Panc1 (cell line): Measurements from ENCODE around the gene ZNF497. TPM values are rescaled to one million over a fixed set of nuclear protein-coding genes. Genes with fewer than 3 reads are reported as not detected.
"Not testable (repeated sequence)": the region's sequence is repeated elsewhere in the genome, so short reads cannot be mapped to it uniquely, and the experiment has no call there.

Source experiments
- ATAC-seq: fragments of 200-7000 bp; cut with Tn5 transposase; 2 replicates; pipeline ENCODE4 v1.9.1; 2020; ENCODE audit warnings: mild to moderate bottlenecking, moderate library complexity
- BruUV-seq: library from RNA; stranded (reverse); fragments of 400-500 nt; replicated peaks from 2 replicates; lab custom pipeline; 2021; lab: Mats Ljungman, UMichigan
- CTCF ChIA-PET: fragments of 300-600 bp; sonication (Branson Sonifier 250); formaldehyde crosslinking; loops from one replicate; lab custom pipeline; 2022; ENCODE audit warnings: antibody characterized with exemption; lab: Charles Lee
- POLR2A ChIA-PET: fragments of 300-600 bp; sonication (Branson Sonifier 250); formaldehyde crosslinking; loops from one replicate; lab custom pipeline; 2022; ENCODE audit warnings: antibody characterized with exemption; lab: Charles Lee
- DNase-seq: peaks from one replicate; pipeline ENCODE4 v3.0.0-alpha.2; 2010; ENCODE audit warnings: low read depth, low spot score
- H3K27ac ChIP-seq: 2 replicates; pipeline ENCODE4 v1.5.1; 2011; ENCODE audit warnings: mild to moderate bottlenecking, low read length, inconsistent platforms
- H3K27me3 ChIP-seq: fragments of 200-500 bp; sonication (Bioruptor generic); 2 replicates; pipeline ENCODE4 v1.6.0; 2014; ENCODE audit warnings: low read length, inconsistent platforms; ENCODE audit not compliant: control insufficient read depth, insufficient read depth
- H3K36me3 ChIP-seq: fragments of 200-500 bp; sonication (Bioruptor generic); 2 replicates; pipeline ENCODE4 v1.5.1; 2014; ENCODE audit warnings: inconsistent platforms, mild to moderate bottlenecking, low read length, moderate library complexity; ENCODE audit not compliant: control insufficient read depth, insufficient read depth
- H3K4me1 ChIP-seq: 2 replicates; pipeline ENCODE4 v1.5.1; 2011; ENCODE audit warnings: inconsistent platforms, mild to moderate bottlenecking, low read length, moderate library complexity; ENCODE audit not compliant: control insufficient read depth, insufficient read depth
- H3K4me3 ChIP-seq, 2 experiments: 2 replicates each; pipeline ENCODE4 v1.5.1; 2011 to 2012; ENCODE audit warnings: low read depth in 2 of 2, low read length in 2 of 2, mild to moderate bottlenecking in 2 of 2, inconsistent platforms in 1 of 2, moderate library complexity in 1 of 2
- H3K9me3 ChIP-seq: fragments of 200-500 bp; sonication (Bioruptor generic); 2 replicates; pipeline ENCODE4 v1.5.1; 2014; ENCODE audit warnings: low read depth, mild to moderate bottlenecking, inconsistent platforms, low read length, moderate library complexity; ENCODE audit not compliant: control insufficient read depth, insufficient read depth
- CTCF ChIP-seq: fragments of 450-650 bp; IDR thresholded peaks from 2 replicates; pipeline ENCODE4 v1.5.1; 2017; ENCODE audit warnings: mild to moderate bottlenecking
- POLR2AphosphoS5 ChIP-seq: IDR thresholded peaks from 2 replicates; pipeline ENCODE4 v1.6.1; 2012; ENCODE audit warnings: mild to moderate bottlenecking, low read depth, low read length, moderate library complexity
- REST ChIP-seq, 2 experiments: IDR thresholded peaks; 2 replicates each; pipeline ENCODE4 v1.6.1; 2011 to 2012; ENCODE audit warnings: low read depth in 2 of 2, control low read depth in 1 of 2, low read length in 1 of 2, mild to moderate bottlenecking in 1 of 2, moderate library complexity in 1 of 2; ENCODE audit not compliant: insufficient read depth in 1 of 2
- SIN3A ChIP-seq: IDR thresholded peaks from 2 replicates; pipeline ENCODE4 v1.6.1; 2012; ENCODE audit warnings: low read depth, mild to moderate bottlenecking, low read length, moderate library complexity, borderline replicate concordance; ENCODE audit not compliant: insufficient read depth
- TCF7L2 ChIP-seq: IDR thresholded peaks from 2 replicates; pipeline ENCODE4 v1.6.1; 2011; ENCODE audit warnings: mild to moderate bottlenecking, low read depth, low read length, inconsistent platforms
- in situ Hi-C: cut with HindIII; loops from 2 replicates; pipeline ENCODE4 v1.10.0; 2016; ENCODE audit warnings: low sequenced_read_pairs, low pct_unique_long_range_greater_than_20kb
- intact Hi-C: fragments of 100-400 bp; cut with micrococcal nuclease; formaldehyde crosslinking; loops from one replicate; pipeline ENCODE4 v1.10.0; 2022; ENCODE audit not compliant: unreplicated experiment
- total RNA-seq: library from RNA; stranded (reverse); gene quantifications from one replicate; pipeline ENCODE4 v1.2.1, GENCODE V29; 2021; ENCODE audit not compliant: unreplicated experiment

The ZNF497 gene
- total RNA-seq, 1 experiment from 2014 or later, result 1.9 TPM

- DNase-seq, intact Hi-C loops, H3K9me3 ChIP-seq, BruUV-seq, H3K4me1 ChIP-seq, POLR2A ChIA-PET, H3K4me3 ChIP-seq, CTCF ChIA-PET, ATAC-seq, in situ Hi-C loops, H3K27me3 ChIP-seq, H3K27ac ChIP-seq: not testable (repeated sequence)
- H3K36me3 ChIP-seq, result peaks cover 54% of the 10 kb centered on the region
- peak; percentile 79; the same call in 1 of the 2 replicates for TF ChIP-seq CTCF
These were observed 51.9 kb downstream of the ZNF497 start for GRCh38 chr19:58310685-58311084.

- in situ Hi-C loops, result no loop called here
- intact Hi-C loops, result no loop called here
- ATAC-seq (no peak), DNase-seq (no peak)
- Histone ChIP-seq H3K36me3 (peaks cover 48% of the 10 kb centered on the region), H3K4me1 (peaks cover 14% of the 10 kb centered on the region), H3K27me3 (no peaks in the 10 kb centered on the region), H3K9me3 (peaks cover 6% of the 10 kb centered on the region; the same call in 1 of the 2 replicates), H3K4me3 (no peak overlapping the region), H3K27ac (no peak overlapping the region)
- TF ChIP-seq TCF7L2, result no peak
- no peak for TF ChIP-seq SIN3A
- no peak for TF ChIP-seq REST (IDR thresholded peaks at IDR 0.05; ENCODE audit: insufficient read depth in 1 of 2, low read depth in 2 of 2, low read length in 1 of 2)
- no peak for TF ChIP-seq CTCF
- no peak for TF ChIP-seq POLR2AphosphoS5
- no TSS peak for BruUV-seq
- POLR2A ChIA-PET, result interaction anchor here (0.6 kb wide), 1 partner anchor 20 kb away, joined by 5 read pairs; no protein-coding TSS in a partner anchor
- CTCF ChIA-PET, result no interaction called here
These were observed 54.8 kb downstream of the ZNF497 start for GRCh38 chr19:58307736-58308135.
